Ovary (tissue), 9 donors: ENCODE results near the gene NPSR1. TPM values are rescaled to one million over a fixed set of nuclear protein-coding genes. Genes with fewer than 3 reads are reported as not detected.

Source experiments
- DNase-seq, 5 donors: peaks; one replicate each; pipeline ENCODE4 v3.0.0-alpha.2; 2019 to 2020
- H3K27ac ChIP-seq, 2 donors: fragments of 200-600 bp; one replicate each; pipeline versions ENCODE4 v1.5.1 to v1.8.0; 2019 to 2022
- H3K27me3 ChIP-seq: fragments of 200-600 bp; one replicate; pipeline ENCODE4 v1.8.0; 2022
- H3K36me3 ChIP-seq: fragments of 200-600 bp; sonication (generic); one replicate; pipeline ENCODE4 v1.5.1; 2019
- H3K4me1 ChIP-seq: one replicate; pipeline ENCODE4 v1.8.1; 2013; ENCODE audit warnings: mild to moderate bottlenecking, moderate library complexity; ENCODE audit not compliant: insufficient read depth
- H3K4me3 ChIP-seq: fragments of 200-600 bp; sonication (generic); one replicate; pipeline ENCODE4 v1.5.1; 2017
- H3K9me3 ChIP-seq, 2 donors: fragments of 200-600 bp in 1 of 2; sonication (generic) in 1 of 2; one replicate each; pipeline versions ENCODE4 v1.5.1 to v1.8.1; 2013 to 2019; ENCODE audit warnings: mild to moderate bottlenecking in 1 of 2, moderate library complexity in 1 of 2
- EP300 ChIP-seq: sonication (generic); formaldehyde crosslinking; IDR thresholded peaks from one replicate; pipeline ENCODE4 v1.6.1; 2017; ENCODE audit warnings: antibody characterized with exemption
- POLR2A ChIP-seq: fragments of 450-650 bp; IDR thresholded peaks from one replicate; pipeline ENCODE4 v1.6.1; 2017; ENCODE audit warnings: antibody characterized with exemption, mild to moderate bottlenecking, moderate library complexity
- WGBS, 3 donors: extraction: QIAGEN DNeasy Blood & Tissue Kit in 1 of 3; methylation state at CpG; one replicate each; pipeline versions ENCODE4 v1.1.5 to v1.1.7; 2013 to 2017; 5-methylcytosine and 5-hydroxymethylcytosine counted together
- intact Hi-C, 4 donors: fragments of 100-400 bp; cut with DNase I; formaldehyde crosslinking; loops; one replicate each; pipeline versions ENCODE4 v1.11.0 to v1.15.1; 2022 to 2023
- polyA plus RNA-seq, 2 donors: library from polyadenylated mRNA; stranded (reverse); fragments of 200-250 nt in 1 of 2; fragments of 350-450 nt in 1 of 2; fragmentation: Illumina TruSeq in 1 of 2; extraction: RNeasy Lipid Tissue Mini Kit (QIAGEN cat#74804) in 1 of 2; gene quantifications; one replicate each; pipeline ENCODE4 v1.2.3, GENCODE V29; 2013 to 2014
- total RNA-seq, 7 donors: library from RNA; depleted of rRNA in 2 of 7; stranded (reverse); fragments of >200 nt in 2 of 7; fragmentation: NEBNext Ultra II Directional in 3 of 7; extraction: Animal tissue kit (Norgen Biotek cat#: 25700) in 3 of 7; gene quantifications; one replicate each; pipeline versions ENCODE4 v1.1.0 to v1.2.4, GENCODE V29; 2016 to 2023
- TF ChIP-seq, protein P1 (sequence below), 3 donors: fragments of 450-650 bp in 2 of 3; fragments of 200-600 bp in 1 of 3; IDR thresholded peaks; one replicate each; pipeline versions ENCODE4 v1.5.1 to v1.8.0; 2016 to 2022; ENCODE audit warnings: antibody characterized with exemption in 3 of 3, mild to moderate bottlenecking in 1 of 3
- donor health status: DM: no; HTN: no; CAD: no; lungs with moderate emphysema.
- donor health status: DM: no; HTN: no; CAD: no.
- donor health status: Bipolar disorder and iron deficiency.
- donor health status: DM: yes; HTN: yes; CAD: no.
- donor health status: DM: no; HTN: no; CAD: no.
- donor health status: DM: yes; HTN: yes; CAD: no.

NPSR1 gene
- total and polyA plus RNA-seq, 9 donors: not detected

DNA sequence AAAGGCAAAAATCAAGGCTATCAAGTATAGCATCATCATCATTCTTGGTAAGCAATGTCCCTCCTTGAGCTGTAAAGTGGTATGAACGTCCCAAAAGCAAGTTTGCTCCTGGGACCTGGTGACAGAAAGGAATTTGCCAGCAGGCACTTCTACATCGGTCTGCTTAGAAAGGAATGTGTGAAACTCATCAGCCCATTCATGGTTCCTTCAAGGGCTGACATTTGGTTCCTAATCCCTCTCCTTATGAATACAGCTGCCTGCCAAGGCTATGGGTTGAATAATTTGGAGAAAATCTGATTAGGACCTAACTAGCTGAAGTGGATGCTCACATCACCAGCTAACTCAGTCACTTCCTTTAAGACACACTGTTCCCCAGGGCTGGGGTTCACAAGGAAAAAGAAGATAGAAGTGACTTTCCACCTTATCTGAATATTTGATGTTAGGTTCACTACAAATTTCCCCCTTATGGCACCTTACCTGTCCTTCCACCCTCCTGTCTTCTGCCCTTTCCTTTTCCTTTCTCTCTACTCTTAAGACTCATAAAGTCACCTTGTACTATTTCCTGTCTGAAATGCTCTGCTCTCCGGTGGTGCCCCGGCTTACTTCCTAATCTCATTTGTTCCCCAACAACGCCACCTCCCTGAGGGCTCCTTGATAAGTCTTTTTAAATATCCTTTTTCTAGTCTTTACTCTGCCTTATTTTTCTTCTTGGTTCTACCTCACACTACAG lies 187.1 kb downstream of the NPSR1 start:
- WGBS, 3 donors: 42 to 52% (median 46%) methylated on average over 5 of the region's 5 CpGs
- no peak overlapping the region for H3K4me3 ChIP-seq
- no peak overlapping the region for H3K27ac ChIP-seq
- no peaks in the 10 kb centered on the region for H3K27me3 ChIP-seq
- no peaks in the 10 kb centered on the region for H3K4me1 ChIP-seq
- no peaks in the 10 kb centered on the region for H3K36me3 ChIP-seq
- no peak for DNase-seq
- TF ChIP-seq, protein P1, sequence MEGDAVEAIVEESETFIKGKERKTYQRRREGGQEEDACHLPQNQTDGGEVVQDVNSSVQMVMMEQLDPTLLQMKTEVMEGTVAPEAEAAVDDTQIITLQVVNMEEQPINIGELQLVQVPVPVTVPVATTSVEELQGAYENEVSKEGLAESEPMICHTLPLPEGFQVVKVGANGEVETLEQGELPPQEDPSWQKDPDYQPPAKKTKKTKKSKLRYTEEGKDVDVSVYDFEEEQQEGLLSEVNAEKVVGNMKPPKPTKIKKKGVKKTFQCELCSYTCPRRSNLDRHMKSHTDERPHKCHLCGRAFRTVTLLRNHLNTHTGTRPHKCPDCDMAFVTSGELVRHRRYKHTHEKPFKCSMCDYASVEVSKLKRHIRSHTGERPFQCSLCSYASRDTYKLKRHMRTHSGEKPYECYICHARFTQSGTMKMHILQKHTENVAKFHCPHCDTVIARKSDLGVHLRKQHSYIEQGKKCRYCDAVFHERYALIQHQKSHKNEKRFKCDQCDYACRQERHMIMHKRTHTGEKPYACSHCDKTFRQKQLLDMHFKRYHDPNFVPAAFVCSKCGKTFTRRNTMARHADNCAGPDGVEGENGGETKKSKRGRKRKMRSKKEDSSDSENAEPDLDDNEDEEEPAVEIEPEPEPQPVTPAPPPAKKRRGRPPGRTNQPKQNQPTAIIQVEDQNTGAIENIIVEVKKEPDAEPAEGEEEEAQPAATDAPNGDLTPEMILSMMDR (IDR thresholded peaks at IDR 0.05): no peak
- TF ChIP-seq EP300 (no peak), POLR2A (no peak)
- intact Hi-C loops: no loop called here
- no peaks in the 10 kb centered on the region for H3K9me3 ChIP-seq

DNA sequence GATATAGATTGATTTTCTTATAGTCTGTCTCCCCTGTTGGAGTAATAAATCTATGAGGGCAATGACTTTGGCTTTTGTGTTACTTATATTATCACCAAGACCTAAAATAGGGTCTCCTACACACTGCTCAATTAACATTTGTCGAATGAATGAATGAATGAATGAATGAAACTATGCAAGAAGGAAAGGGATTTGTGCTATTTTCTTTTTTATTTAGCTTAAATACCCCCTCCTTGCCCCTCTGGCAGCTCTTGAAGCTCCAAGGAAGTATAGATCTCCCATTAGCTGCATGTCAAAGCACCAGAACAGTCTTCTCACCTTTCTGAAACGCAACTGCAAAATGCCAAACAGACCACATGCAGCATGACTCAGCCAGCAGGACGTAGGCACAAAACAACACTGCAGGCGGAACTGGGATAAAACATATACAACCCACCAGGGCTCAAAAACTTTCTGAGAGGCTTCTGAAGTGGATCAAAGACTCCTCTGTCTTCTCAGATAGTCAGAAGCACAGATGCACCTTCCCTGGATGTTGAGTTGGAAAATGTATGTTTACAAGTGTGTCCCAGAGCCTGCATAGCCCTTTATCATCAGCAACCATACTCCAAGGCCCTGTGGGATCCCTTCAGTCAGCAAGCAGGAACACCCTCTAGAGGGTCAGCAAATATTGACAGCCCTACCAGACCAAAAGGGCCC lies 187.8 kb downstream of the NPSR1 start:
- no peak for TF ChIP-seq POLR2A
- TF ChIP-seq, protein P1 (IDR thresholded peaks at IDR 0.05): no peak
- TF ChIP-seq EP300: no peak
- Histone ChIP-seq H3K9me3 (no peaks in the 10 kb centered on the region), H3K4me1 (no peaks in the 10 kb centered on the region), H3K36me3 (no peaks in the 10 kb centered on the region), H3K27me3 (no peaks in the 10 kb centered on the region), H3K27ac (no peak overlapping the region), H3K4me3 (no peak overlapping the region)
- intact Hi-C loops: no loop called here
- no peak for DNase-seq
- 54 to 67% (median 59%) methylated on average over 4 of the region's 4 CpGs for WGBS, 3 donors

DNA sequence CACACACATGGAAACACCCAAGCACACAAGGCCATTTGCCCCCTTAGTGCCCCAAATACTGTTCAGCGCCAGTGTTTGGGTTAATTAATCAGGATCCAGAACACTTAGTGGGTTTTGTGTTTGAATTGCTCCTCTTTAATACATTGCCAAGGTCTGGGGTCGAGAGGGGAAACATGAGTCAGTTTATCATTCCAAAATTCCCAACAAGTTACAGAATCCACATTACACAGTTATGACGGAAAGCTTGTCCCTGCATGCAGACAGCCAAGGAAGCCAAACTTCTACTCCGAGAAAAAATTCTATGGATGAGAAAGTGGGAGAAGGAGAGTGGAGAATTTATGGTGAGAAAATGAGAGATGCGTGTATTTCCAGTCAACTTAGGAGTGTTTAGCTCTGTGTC lies 189.0 kb downstream of the NPSR1 start:
- 63 to 71% (median 70%) methylated on average over 5 of the region's 5 CpGs for WGBS, 3 donors
- no peak for TF ChIP-seq EP300
- intact Hi-C loops: no loop called here
- no peak overlapping the region for H3K4me3 ChIP-seq
- no peaks in the 10 kb centered on the region for H3K9me3 ChIP-seq
- no peaks in the 10 kb centered on the region for H3K36me3 ChIP-seq
- H3K27ac ChIP-seq: no peak overlapping the region
- no peak for DNase-seq
- no peaks in the 10 kb centered on the region for H3K27me3 ChIP-seq
- H3K4me1 ChIP-seq: no peaks in the 10 kb centered on the region

DNA sequence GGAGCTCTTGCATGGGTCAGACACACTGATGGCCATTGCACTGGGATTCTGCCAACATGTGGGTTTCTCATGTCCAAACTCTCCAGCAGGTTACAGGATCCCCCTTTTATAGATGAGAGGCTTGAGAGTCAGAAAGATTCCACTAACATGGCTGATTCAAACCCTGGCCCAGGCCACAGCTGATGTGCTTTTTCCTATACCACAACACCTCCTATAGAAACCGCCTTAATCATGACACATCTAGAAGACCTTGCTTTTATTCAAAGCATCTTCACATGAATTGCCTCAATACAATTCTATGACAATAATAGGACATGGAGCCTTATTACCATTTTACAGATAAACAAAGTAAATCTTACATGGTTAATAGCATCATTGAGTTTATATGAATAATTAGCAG lies 190.7 kb downstream of the NPSR1 start:
- 92 to 94% (median 93%) methylated on average over 1 of the region's 1 CpG for WGBS, 3 donors

More for the DNA sequence above, 190.7 kb downstream of the NPSR1 start:
- Histone ChIP-seq H3K9me3 (no peaks in the 10 kb centered on the region), H3K4me3 (no peak overlapping the region), H3K36me3 (no peaks in the 10 kb centered on the region), H3K27ac (no peak overlapping the region), H3K4me1 (no peaks in the 10 kb centered on the region), H3K27me3 (no peaks in the 10 kb centered on the region)
- DNase-seq: no peak
- TF ChIP-seq EP300: no peak
- TF ChIP-seq, protein P1 (IDR thresholded peaks at IDR 0.05): no peak
- intact Hi-C loops: no loop called here
